Esophagus muscularis mucosa (tissue), 3 donors: ENCODE results near the gene KCND3.

ENCODE experiments used
- CTCF ChIP-seq, 3 experiments: fragments of 200-600 bp in 2 of 3; fragments of 450-650 bp in 1 of 3; sonication (generic) in 2 of 3; IDR thresholded peaks; one replicate each; pipeline ENCODE4 v1.5.1; 2017 to 2019; ENCODE audit warnings: antibody characterized with exemption in 3 of 3, mild to moderate bottlenecking in 2 of 3, moderate library complexity in 1 of 3
- POLR2A ChIP-seq: fragments of 450-650 bp; IDR thresholded peaks from one replicate; pipeline ENCODE4 v1.6.1; 2017; ENCODE audit warnings: antibody characterized with exemption, moderate library complexity, mild to moderate bottlenecking, low read depth

- no peak for TF ChIP-seq POLR2A
- no peak for TF ChIP-seq CTCF (IDR thresholded peaks at IDR 0.05)
Measured at GRCh38 chr1:111776861-111777260, 212.6 kb downstream of the KCND3 start.
